ENCODE data around the gene GPR162.

GPR162 gene

GRCh38 chr12:6839482-6840201, 18.0 kb downstream of the GPR162 start:
- DNase-seq = no peak

GRCh38 chr12:6840330-6840729, 18.7 kb downstream of the GPR162 start:
- DNase-seq = no peak

GRCh38 chr12:6840761-6841515, 19.3 kb downstream of the GPR162 start, which contains the start of gene GNB3:
Gene GNB3, plus strand, starts transcription at chr12:6840925. Its CDS starts 363 bp downstream, at chr12:6841288.
- DNase-seq = no peak

GRCh38 chr12:6842075-6842474, 20.5 kb downstream of the GPR162 start:
- DNase-seq = no peak

- DNase-seq = no peak
Measured at GRCh38 chr12:6843118-6843902, 21.7 kb downstream of the GPR162 start.

- no peak for DNase-seq
Measured at GRCh38 chr12:6845395-6845794, 23.8 kb downstream of the GPR162 start.

GRCh38 chr12:6846316-6846869, 24.8 kb downstream of the GPR162 start:
- DNase-seq = no peak

- no peak for DNase-seq
Measured at GRCh38 chr12:6847676-6848075, 26.1 kb downstream of the GPR162 start.

- DNase-seq = no peak
Measured at GRCh38 chr12:6849427-6849826, 27.8 kb downstream of the GPR162 start.

- DNase-seq = no peak
Measured at GRCh38 chr12:6849976-6850560, 28.4 kb downstream of the GPR162 start.

- DNase-seq = no peak
Measured at GRCh38 chr12:6850796-6851152, 29.2 kb downstream of the GPR162 start.

- DNase-seq = peak; percentile 98
Measured at GRCh38 chr12:6851153-6851920, 29.7 kb downstream of the GPR162 start, which contains the start of gene CDCA3. Gene CDCA3, minus strand, starts transcription at chr12:6851286. Its CDS starts 334 bp downstream, at chr12:6850952.

GRCh38 chr12:6851921-6852650, 30.5 kb downstream of the GPR162 start, which contains the start of gene USP5:
Gene USP5, plus strand, starts transcription at chr12:6852150. Its CDS starts 30 bp downstream, at chr12:6852180.
- peak; percentile 100 for DNase-seq

- peak; percentile 83 for DNase-seq
Measured at GRCh38 chr12:6852651-6853354, 31.2 kb downstream of the GPR162 start.

GRCh38 chr12:6853626-6854025, 32.0 kb downstream of the GPR162 start:
- DNase-seq = no peak

GRCh38 chr12:6854036-6854435, 32.4 kb downstream of the GPR162 start:
- DNase-seq = no peak

GRCh38 chr12:6855322-6855721, 33.7 kb downstream of the GPR162 start:
- DNase-seq = no peak

GRCh38 chr12:6858799-6859198, 37.2 kb downstream of the GPR162 start:
- DNase-seq = no peak

- DNase-seq = no peak
Measured at GRCh38 chr12:6860116-6860515, 38.5 kb downstream of the GPR162 start.

- DNase-seq = no peak
Measured at GRCh38 chr12:6860942-6861341, 39.3 kb downstream of the GPR162 start.

Measured in activated CD4-positive, alpha-beta T cell treated with anti-CD3 and anti-CD28 coated beads, Interleukin-2, amount 50 U/mL, for 16 hours (primary cell).